Stimulated activated CD8-positive, alpha-beta memory T cell treated with anti-CD3 and anti-CD28 coated beads, Interleukin-4, amount 100 ng/mL, for 1 hour (primary cell): ENCODE measurements around the gene SMPD3.

Source experiments
- DNase-seq, 2 donors: peaks; one replicate each; pipeline ENCODE4 v3.0.0-alpha.2; 2020; ENCODE audit warnings: low read depth in 2 of 2, low spot score in 1 of 2

The SMPD3 gene

GRCh38 chr16:68434624-68435210, 13.6 kb downstream of the SMPD3 start:
- DNase-seq: no peak

GRCh38 chr16:68433316-68433715, 15.0 kb downstream of the SMPD3 start:
- no peak for DNase-seq

- DNase-seq: no peak
Observed at GRCh38 chr16:68432701-68433100, 15.6 kb downstream of the SMPD3 start.

- DNase-seq: no peak
Observed at GRCh38 chr16:68429076-68429854, 19.0 kb downstream of the SMPD3 start.

GRCh38 chr16:68427649-68428303, 20.5 kb downstream of the SMPD3 start:
- no peak for DNase-seq

- no peak for DNase-seq
Observed at GRCh38 chr16:68426347-68426652, 22.0 kb downstream of the SMPD3 start.

GRCh38 chr16:68425498-68426346, 22.6 kb downstream of the SMPD3 start:
- no peak for DNase-seq

GRCh38 chr16:68423771-68424170, 24.5 kb downstream of the SMPD3 start:
- DNase-seq: no peak

GRCh38 chr16:68422396-68422960, 25.8 kb downstream of the SMPD3 start:
- DNase-seq: no peak

GRCh38 chr16:68421076-68421475, 27.2 kb downstream of the SMPD3 start:
- DNase-seq: no peak

- no peak for DNase-seq
Observed at GRCh38 chr16:68420366-68420942, 27.9 kb downstream of the SMPD3 start.

GRCh38 chr16:68417711-68418301, 30.5 kb downstream of the SMPD3 start:
- peak; percentile 23 to 49 for DNase-seq

GRCh38 chr16:68416057-68417046, 32.0 kb downstream of the SMPD3 start:
- no peak for DNase-seq

- no peak for DNase-seq
Observed at GRCh38 chr16:68414581-68414980, 33.7 kb downstream of the SMPD3 start.

GRCh38 chr16:68412061-68412460, 36.2 kb downstream of the SMPD3 start:
- no peak for DNase-seq

- DNase-seq: no peak
Observed at GRCh38 chr16:68411086-68411485, 37.2 kb downstream of the SMPD3 start.

- DNase-seq: no peak
Observed at GRCh38 chr16:68408967-68409366, 39.3 kb downstream of the SMPD3 start.

GRCh38 chr16:68408428-68408827, 39.9 kb downstream of the SMPD3 start:
- DNase-seq: no peak

- no peak for DNase-seq
Observed at GRCh38 chr16:68406458-68407152, 41.7 kb downstream of the SMPD3 start.
